HG03342 (cell line): ENCODE data around the gene MVP.
"Not testable (repeated sequence)": the region's sequence is repeated elsewhere in the genome, so short reads cannot be mapped to it uniquely, and the experiment has no call there.

Source experiments
- ATAC-seq: cut with Tn5 transposase; IDR thresholded peaks from one replicate; pipeline ENCODE4 v1.9.1; 2021; ENCODE audit warnings: mild to moderate bottlenecking, moderate library complexity; ENCODE audit not compliant: unreplicated experiment

Gene MVP

GRCh38 chr16:29868396-29869009 lies 48.2 kb downstream of the MVP start:
- no peak for ATAC-seq

DNA sequence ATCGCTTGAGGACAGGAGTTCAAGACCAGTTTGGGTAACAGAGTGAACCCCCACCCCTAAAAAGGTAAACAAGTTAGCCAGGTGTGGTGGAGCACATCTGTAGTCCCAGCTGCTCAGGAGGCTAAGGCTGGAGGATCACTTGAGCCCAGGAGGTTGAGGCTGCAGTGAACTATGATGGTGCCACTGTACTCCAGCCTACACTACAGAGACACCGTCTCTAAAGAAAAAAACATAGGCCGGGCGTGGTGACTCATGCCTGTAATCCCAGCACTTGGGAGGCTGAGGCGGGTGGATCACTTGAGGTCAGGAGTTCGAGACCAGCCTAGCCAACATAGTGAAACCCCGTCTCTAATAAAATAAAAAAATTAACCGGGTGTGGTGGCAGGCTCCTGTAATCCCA lies 48.8 kb downstream of the MVP start:
- ATAC-seq, result not testable (repeated sequence)

DNA sequence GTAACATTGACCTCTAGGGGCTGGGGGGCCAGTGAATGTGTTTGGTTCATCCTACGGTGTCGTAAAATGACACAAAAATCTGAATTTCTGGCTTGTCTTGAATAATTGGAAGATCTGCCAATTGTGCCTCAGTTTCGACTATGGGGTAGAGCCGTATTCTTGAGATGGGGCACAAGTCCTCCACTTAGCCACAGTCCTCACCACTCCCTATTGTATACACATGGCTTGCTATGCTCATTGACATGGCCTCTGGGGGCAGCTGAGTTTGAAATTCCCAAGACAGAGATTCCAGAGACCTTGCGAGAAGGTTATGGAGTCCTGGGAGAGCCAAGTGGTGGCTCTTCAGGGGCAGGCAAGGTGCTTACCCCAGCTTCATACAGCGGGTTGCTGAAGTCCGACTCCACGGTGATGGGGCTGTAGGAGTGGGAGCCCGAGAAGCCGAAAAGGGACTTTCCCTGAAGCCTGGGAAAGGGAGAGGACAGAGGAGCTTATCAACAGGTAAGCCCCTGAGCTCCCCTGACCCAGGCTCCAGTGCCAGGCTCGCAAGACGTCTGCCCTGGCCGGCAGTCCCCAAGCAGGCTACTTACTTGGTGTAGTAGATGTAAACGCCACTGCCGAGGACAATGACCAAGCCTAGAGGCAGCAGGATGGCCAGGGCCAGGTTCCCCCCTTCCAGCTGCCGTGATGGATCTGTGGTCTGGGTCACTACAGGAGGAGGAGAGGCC lies 51.7 kb downstream of the MVP start:
- ATAC-seq, result no peak

DNA sequence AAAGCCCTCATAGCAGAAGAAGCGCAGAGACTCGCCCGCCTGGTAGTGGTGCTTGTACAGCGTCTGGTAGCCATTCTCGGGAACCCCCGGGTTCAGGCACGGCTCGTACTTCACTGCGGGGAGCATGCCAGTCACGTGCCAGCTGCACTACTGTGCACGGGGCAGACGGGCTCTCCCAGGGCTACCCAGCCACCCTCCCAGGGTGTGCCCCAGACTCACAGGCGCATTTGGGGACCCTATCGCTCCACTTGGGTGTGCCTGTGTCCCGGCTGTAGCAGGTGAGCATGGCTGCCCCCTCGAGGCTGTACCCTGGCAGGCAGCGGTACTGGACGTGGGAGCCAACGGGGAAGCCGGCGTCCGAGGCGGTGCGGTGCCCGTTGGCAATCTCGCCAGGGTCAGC lies 53.1 kb downstream of the MVP start:
- ATAC-seq, result no peak

DNA sequence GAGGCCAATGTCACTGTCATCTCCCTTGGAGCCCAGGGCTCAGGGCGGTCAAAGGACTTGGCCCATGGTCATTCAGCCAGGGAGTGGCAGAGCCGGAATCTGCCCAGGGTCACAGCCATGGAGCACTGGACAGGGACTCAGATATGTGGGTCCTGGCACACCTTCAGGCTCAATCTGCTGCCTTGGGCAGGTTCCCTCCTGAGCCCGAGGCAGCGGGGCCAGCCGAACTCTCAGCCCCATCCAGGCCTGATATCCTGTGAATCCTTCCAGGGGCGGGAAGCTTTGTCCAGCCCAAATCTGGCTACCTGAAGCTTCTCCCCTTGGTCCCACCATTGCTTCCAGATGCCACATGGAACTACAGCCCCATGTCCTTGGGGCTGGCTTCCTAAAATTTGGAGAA lies 54.9 kb downstream of the MVP start:
- ATAC-seq, result no peak

GRCh38 chr16:29876217-29876593 lies 55.9 kb downstream of the MVP start:
- no peak for ATAC-seq

DNA sequence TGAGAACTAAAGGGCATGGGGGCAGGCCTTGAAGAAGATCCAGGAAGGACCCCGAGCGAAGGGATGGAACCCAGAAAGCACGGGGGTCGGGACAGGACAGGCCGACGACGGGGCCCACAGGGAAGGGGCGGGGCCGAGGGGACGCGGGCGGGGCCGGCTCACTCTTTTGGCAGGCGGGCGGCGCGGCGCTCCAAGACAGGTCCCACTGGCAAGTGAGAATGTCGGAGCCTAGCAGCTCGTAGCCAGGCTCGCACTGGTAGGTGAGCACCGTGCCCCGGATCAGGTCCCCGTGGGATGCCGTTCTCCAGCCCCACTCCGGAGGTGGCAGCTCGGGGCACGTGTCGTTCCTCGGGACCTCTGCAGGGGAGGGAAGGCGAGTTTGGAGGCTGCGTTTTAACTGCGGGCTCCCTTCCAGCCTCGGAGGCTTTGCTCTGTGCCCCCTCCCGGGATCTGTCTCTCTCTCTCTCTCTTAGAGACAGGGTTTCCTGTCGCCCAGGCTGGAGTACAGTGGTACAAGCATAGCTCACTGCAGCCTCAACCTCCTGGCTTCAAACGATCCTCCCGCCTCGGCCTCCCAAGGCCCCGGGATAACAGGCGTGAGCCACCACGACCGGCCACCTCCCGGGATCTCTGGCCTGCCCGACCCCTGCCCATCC lies 56.5 kb downstream of the MVP start:
- ATAC-seq, result no peak

DNA sequence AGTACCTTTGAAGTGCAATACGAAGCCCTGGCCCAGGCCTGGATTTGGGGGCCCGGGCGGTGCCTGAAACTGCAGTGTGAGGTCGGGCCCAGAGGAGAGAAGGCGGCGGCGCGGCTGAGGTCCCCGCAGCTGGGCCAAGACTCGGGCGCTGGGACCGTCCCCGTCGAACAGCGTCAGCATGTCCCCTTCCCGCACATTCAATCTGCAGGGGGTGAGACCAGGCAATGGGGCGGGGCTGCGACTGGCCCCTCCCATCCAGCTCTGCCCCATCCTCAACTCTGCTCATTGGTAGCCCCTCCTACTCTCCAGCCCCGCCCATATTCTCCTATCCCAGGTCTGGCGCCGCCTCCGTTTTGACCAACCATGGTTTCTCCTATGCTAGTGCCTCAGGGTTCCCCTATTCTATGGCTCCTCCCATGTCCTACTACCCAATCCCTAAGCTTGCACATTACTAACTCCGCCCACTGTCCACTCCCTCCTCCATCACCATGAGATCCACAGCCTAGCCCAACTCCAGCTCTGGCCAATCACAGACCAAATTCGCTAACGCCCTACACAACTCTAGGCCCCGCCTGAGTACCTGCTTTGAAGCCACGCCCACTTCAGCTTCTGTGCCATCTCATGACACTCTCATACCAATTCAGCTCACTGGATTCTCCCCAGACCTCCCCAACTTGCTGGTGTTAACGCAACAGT lies 57.2 kb downstream of the MVP start:
- no peak for ATAC-seq

GRCh38 chr16:29878172-29878571 lies 57.9 kb downstream of the MVP start:
- no peak for ATAC-seq

DNA sequence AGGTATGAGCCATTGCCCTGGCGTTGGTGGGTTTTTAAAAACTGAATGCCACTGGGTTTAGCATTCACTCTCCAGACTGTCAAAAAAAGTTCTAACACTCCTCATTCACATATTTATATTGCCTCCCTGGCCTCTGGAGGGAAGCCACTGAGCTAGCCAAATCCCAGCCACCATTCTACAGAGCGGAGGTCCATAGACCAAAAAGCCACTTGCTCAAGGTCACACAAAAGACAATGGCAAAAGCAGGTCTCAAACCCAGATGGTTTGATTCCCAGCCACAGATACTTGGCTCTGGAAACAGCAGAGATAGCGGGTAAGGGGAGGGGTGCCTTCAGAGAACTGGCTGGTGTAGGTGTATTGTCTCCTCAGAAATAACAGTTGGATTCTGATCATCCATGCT lies 60.8 kb downstream of the MVP start:
- ATAC-seq, result no peak

DNA sequence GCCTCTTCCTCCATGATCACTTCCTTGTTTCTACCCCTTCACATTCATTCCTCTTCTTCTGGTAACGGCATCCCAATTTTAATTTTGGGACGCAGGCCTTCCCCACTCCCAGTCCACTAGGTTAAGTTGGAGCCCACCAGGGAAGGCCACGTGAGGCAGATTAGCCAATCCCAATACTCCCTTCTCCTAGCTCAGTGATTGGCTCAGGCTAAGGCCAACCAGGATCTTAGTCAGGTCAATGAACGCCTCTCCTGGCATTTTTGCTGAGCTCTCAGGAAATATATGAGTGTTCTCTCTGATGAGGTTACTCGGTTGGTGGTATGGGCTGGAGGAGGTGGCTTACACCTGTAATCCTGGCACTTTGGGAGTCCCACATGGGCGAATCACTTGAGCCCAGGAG lies 63.7 kb downstream of the MVP start:
- ATAC-seq, result no peak

DNA sequence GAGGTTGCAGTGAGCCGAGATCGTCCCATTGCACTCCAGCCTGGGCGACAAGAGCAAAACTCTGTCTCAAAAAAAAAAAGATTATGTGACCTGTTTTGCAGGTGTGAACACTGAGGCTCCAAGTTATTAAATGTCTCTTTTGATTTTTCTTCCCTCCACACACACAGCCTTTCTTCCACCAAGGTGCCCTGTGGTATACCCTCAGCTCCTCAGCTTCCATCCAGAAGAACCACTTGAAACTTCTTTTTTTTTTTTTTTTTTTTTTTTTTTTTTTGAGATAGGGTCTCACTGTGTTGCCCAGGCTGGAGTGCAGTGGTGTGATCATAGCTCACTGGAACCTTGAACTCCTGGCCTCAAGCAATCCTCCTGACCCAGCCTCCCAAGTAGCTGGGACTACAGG lies 69.1 kb downstream of the MVP start:
- not testable (repeated sequence) for ATAC-seq

DNA sequence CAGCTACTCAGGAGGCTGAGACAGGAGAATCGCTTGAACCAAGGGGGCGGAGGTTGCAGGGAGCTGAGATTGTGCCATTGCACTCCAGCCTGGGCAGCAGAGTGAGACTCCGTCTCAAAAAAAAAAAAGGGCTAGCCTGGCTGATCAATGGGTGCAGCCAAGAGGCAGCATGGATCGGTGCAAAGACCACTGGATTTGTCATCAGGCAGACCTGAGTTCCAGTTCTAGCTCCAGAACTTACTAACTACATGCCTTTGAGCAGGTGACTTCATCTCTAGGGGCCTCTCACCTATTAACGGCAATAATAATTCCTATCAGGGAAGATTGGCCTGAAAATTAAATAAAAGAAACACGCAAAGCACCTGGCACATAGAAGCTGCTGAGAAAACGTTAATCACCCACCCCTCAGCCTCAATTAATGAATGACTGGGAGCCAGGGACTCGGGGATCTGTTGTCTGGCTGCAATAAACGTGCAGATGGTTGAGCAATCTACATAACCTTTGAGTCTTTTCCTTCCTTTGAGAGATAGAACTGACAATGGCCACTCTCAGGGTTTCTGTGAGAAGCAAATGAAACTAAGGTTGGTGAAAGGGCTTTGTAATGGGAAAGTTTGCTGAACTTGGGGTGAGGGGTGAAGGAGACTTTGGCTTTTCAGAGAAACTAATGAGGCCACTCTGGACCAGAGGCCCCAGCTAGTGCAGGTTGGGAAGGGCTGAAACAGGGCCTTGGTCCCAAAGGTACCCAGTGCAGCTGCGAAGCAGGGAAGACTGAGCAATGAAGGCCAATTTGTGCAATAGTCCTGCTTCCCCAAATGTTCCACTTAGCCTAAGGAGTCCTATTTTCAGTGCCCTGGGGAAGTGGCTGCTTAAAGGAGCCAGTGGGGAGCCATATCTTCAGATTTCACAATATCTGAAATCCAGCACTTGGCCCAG lies 71.5 kb downstream of the MVP start:
- no peak for ATAC-seq

- no peak for ATAC-seq
These were observed 72.2 kb downstream of the MVP start for GRCh38 chr16:29892458-29892813.

DNA sequence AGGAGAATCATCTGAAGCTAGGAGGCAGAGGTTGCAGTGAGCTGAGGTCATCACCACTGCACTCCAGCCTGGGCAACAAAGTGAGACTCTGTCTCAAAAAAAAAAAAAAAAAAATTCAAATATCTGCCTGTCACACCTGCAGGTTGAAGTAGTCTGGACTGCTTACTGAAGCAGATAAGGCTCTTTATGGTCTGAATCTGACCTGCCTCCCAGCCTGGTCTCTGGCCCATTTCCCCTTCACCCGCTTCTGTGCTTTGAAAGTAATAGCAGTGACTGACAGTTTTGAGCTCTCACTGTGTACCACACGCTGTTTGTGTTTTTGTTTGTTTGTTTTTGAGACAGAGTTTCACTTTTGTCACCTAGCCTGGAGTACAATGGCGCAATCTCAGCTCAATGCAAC lies 73.3 kb downstream of the MVP start:
- ATAC-seq, result no peak

DNA sequence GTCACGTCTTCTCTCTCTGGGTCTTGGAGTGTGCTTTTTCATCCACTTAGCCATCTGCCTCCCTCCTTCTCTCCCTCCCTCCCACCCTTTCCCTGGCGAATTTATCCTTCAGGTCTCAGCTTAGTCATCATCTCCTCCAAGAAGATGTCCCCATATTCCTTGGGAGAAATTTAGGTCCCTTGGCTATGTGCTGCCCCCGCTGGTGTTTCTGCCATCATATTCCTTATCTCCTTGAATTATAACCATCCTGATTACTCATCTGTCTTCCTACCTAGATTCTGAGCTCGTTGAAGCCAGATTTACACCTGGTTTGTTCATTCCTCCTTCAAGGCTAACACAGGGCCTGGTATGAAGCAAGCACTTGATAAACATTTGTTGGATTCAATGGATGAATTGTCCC lies 74.1 kb downstream of the MVP start:
- ATAC-seq, result no peak

GRCh38 chr16:29896841-29897240 lies 76.6 kb downstream of the MVP start:
- no peak for ATAC-seq

DNA sequence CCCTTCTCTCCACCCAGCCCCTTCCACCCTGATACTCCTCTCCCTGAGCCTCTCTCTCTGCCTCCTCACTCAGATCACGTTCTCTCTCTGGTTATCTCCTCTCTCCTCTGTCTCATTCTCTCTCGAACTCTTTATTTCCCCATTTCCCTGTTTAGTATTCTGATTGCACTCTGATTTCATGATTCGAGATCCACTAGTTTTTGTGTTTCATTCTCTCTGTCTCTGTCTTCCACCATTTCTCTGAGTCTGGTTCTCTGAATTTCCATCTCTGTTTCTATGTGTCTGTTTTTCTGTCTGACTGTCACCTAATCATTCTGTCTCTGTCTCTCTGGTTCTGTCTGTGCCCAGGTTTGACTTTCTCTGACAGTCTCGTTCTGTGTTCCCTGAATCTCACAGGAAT lies 77.1 kb downstream of the MVP start:
- ATAC-seq, result no peak
